Right lobe of liver (tissue), 6 donors: ENCODE measurements around the gene PDX1. TPM values are rescaled to one million over a fixed set of nuclear protein-coding genes. Genes with fewer than 3 reads are reported as not detected.
A peak's percentile ranks its signal among the peaks of the same experiment; 100 is the strongest.

Source experiments
- ATAC-seq, 4 donors: fragments of 200-7000 bp; cut with Tn5 transposase; one replicate each; pipeline ENCODE4 v1.9.1; 2020; ENCODE audit warnings: mild to moderate bottlenecking in 4 of 4, moderate library complexity in 4 of 4
- DNase-seq, 3 donors: peaks; one replicate each; pipeline ENCODE4 v3.0.0-alpha.2; 2020
- H3K27ac ChIP-seq, 3 donors: fragments of 200-600 bp; one replicate each; pipeline ENCODE4 v1.8.0; 2022
- H3K27me3 ChIP-seq, 2 donors: fragments of 200-600 bp; one replicate each; pipeline ENCODE4 v1.8.0; 2022
- H3K36me3 ChIP-seq, 4 donors: fragments of 200-600 bp; sonication (generic) in 1 of 4; one replicate each; pipeline versions ENCODE4 v1.5.1 to v1.8.0; 2017 to 2022; ENCODE audit warnings: control low read depth in 1 of 4
- H3K4me1 ChIP-seq, 4 donors: fragments of 200-600 bp; sonication (generic) in 1 of 4; one replicate each; pipeline versions ENCODE4 v1.5.1 to v1.8.0; 2017 to 2022; ENCODE audit warnings: control low read depth in 1 of 4
- H3K4me3 ChIP-seq, 3 donors: fragments of 200-600 bp; one replicate each; pipeline ENCODE4 v1.8.0; 2022
- H3K9me3 ChIP-seq, 4 donors: fragments of 200-600 bp; sonication (generic) in 1 of 4; one replicate each; pipeline versions ENCODE4 v1.5.1 to v1.8.0; 2017 to 2022; ENCODE audit warnings: control low read depth in 1 of 4
- CTCF ChIP-seq, 4 donors: fragments of 200-600 bp in 3 of 4; fragments of 450-650 bp in 1 of 4; IDR thresholded peaks; one replicate each; pipeline versions ENCODE4 v1.5.1 to v1.8.0; 2016 to 2022; ENCODE audit warnings: antibody characterized with exemption in 4 of 4, mild to moderate bottlenecking in 2 of 4
- POLR2A ChIP-seq: fragments of 450-650 bp; IDR thresholded peaks from one replicate; pipeline ENCODE4 v1.6.1; 2017; ENCODE audit warnings: antibody characterized with exemption, mild to moderate bottlenecking
- WGBS: methylation state at CpG from one replicate; pipeline ENCODE4 v1.1.6; 2018; ENCODE audit warnings: low coverage, low lambda C conversion rate; ENCODE audit not compliant: insufficient coverage; ENCODE audit errors: missing lambda C conversion rate; 5-methylcytosine and 5-hydroxymethylcytosine counted together
- intact Hi-C, 2 donors: fragments of 100-400 bp; cut with DNase I; formaldehyde crosslinking; loops; one replicate each; pipeline versions ENCODE4 v1.11.2 to v1.14.1; 2022
- total RNA-seq, 6 experiments: library from RNA; depleted of rRNA in 2 of 6; stranded (reverse); fragments of >200 nt in 2 of 6; fragmentation: NEBNext Ultra II Directional in 3 of 6; extraction: Animal tissue kit (Norgen Biotek cat#: 25700) in 3 of 6; gene quantifications; one replicate each; pipeline versions ENCODE4 v1.1.0 to v1.2.4, GENCODE V29; 2016 to 2023
- donor health status: DM: no; HTN: yes; CAD: no.
- donor health status: DM: no; HTN: no; CAD: no.
- donor health status: DM: no; HTN: no; CAD: no.
- donor health status: DM: no; HTN: yes; CAD: no.
- donor health status: DM: no; HTN: yes; CAD: no.

Gene PDX1
- total RNA-seq, 6 experiments from 2014 or later: 0.06 to 0.66 (median 0.21) TPM; not detected in 2

- peak in 1 of 3 donors; percentile 62 for DNase-seq
- H3K9me3 ChIP-seq: no peaks in the 10 kb centered on the region
- H3K4me3 ChIP-seq: peak overlapping the region in 1 of 3 donors; percentile 7
- no peak overlapping the region for H3K27ac ChIP-seq
- peaks cover 18 to 32% of the 10 kb centered on the region in 2 donors for H3K27me3 ChIP-seq
- ATAC-seq: peak; percentile 15 to 44 (median 36)
- TF ChIP-seq CTCF (IDR thresholded peaks at IDR 0.05) (no peak), POLR2A (no peak)
- WGBS: 21% methylated on average over 12 of the region's 46 CpGs
- intact Hi-C loops: no loop called here
- H3K4me1 ChIP-seq: peaks cover 0 to 19% (median 2%) of the 10 kb centered on the region in 4 donors
- H3K36me3 ChIP-seq: no peaks in the 10 kb centered on the region
Measured at GRCh38 chr13:27918041-27918917, 1.5 kb upstream of the PDX1 start.

- Histone ChIP-seq H3K27me3 (peaks cover 26 to 40% of the 10 kb centered on the region in 2 donors), H3K27ac (no peak overlapping the region), H3K4me3 (no peak overlapping the region), H3K9me3 (no peaks in the 10 kb centered on the region), H3K4me1 (peaks cover 0 to 19% (median 2%) of the 10 kb centered on the region in 4 donors), H3K36me3 (no peaks in the 10 kb centered on the region)
- DNase-seq (no peak), ATAC-seq (no peak)
- no peak for TF ChIP-seq POLR2A
- TF ChIP-seq CTCF (IDR thresholded peaks at IDR 0.05): no peak
- intact Hi-C loops: no loop called here
- WGBS: 36% methylated on average over 20 of the region's 23 CpGs
Measured at GRCh38 chr13:27918918-27919658, 712 bp upstream of the PDX1 start.

GRCh38 chr13:27919659-27919933 lies 204 bp upstream of the PDX1 start:
- Histone ChIP-seq H3K4me3 (peak overlapping the region; percentile 36 to 47 (median 38)), H3K36me3 (no peaks in the 10 kb centered on the region), H3K4me1 (peaks cover 0 to 19% (median 2%) of the 10 kb centered on the region in 4 donors), H3K27me3 (peaks cover 32 to 44% of the 10 kb centered on the region in 2 donors), H3K9me3 (no peaks in the 10 kb centered on the region), H3K27ac (no peak overlapping the region)
- 8% methylated on average over 11 of the region's 11 CpGs for WGBS
- ATAC-seq: no peak
- intact Hi-C loops: no loop called here
- DNase-seq: no peak
- TF ChIP-seq POLR2A (no peak), CTCF (IDR thresholded peaks at IDR 0.05) (no peak)

GRCh38 chr13:27920677-27921420 lies 1.0 kb downstream of the PDX1 start:
- TF ChIP-seq POLR2A: no peak
- TF ChIP-seq CTCF (IDR thresholded peaks at IDR 0.05): no peak
- H3K27me3 ChIP-seq: peaks cover 38 to 49% of the 10 kb centered on the region in 2 donors
- intact Hi-C loops: no loop called here
- H3K4me1 ChIP-seq: peaks cover 0 to 19% (median 2%) of the 10 kb centered on the region in 4 donors
- no peaks in the 10 kb centered on the region for H3K9me3 ChIP-seq
- peak; percentile 23 to 49 (median 43) for ATAC-seq
- H3K36me3 ChIP-seq: no peaks in the 10 kb centered on the region
- 5% methylated on average over 16 of the region's 40 CpGs for WGBS
- DNase-seq: no peak
- H3K27ac ChIP-seq: no peak overlapping the region
- H3K4me3 ChIP-seq: peak overlapping the region; percentile 38 to 47 (median 43)
